ENCODE measurements around the gene RNU6-1. TPM values are rescaled to one million over a fixed set of nuclear protein-coding genes. Genes with fewer than 3 reads are reported as not detected.

Gene RNU6-1
- total RNA-seq: not detected
- not detected for polyA plus RNA-seq
- long read RNA-seq, donor 1: 0 reads
- long read RNA-seq, donor 2: 0 reads
- long read RNA-seq, donor 3: 0 reads
- long read RNA-seq, donor 4: 0 reads

- H3K4me1 ChIP-seq (ENCODE audit: control insufficient read depth, insufficient read depth, low read length): peaks cover 5% of the 10 kb centered on the region
- under 1% methylated on average over 62 of the region's 62 CpGs for whole genome bisulfite sequencing
Measured at GRCh38 chr15:67839929-67840748, at the start of gene RNU6-1. Gene RNU6-1, minus strand, starts transcription at chr15:67840045.

GRCh38 chr15:67887776-67888175 is 47.9 kb upstream of the RNU6-1 start:
- DNase-seq (no peak), ATAC-seq (no peak)
- no peaks in the 10 kb centered on the region for H3K9me3 ChIP-seq (ENCODE audit: control insufficient read depth, low read length)
- WGBS: 77% methylated on average over 2 of the region's 2 CpGs
- no peaks in the 10 kb centered on the region for H3K27me3 ChIP-seq (ENCODE audit: control insufficient read depth, insufficient read depth)
- no peak overlapping the region for H3K4me3 ChIP-seq (ENCODE audit: low read length)
- H3K27ac ChIP-seq (ENCODE audit: low read length): no peak overlapping the region
- H3K4me1 ChIP-seq (ENCODE audit: control insufficient read depth, insufficient read depth, low read length): no peaks in the 10 kb centered on the region
- intact Hi-C loops (cut with DNase I): loop anchor here in 1 of 4 donors (10.0 kb wide), 1 partner anchor 67 kb away; no protein-coding TSS in a partner anchor

More at GRCh38 chr15:67839929-67840748, at the start of gene RNU6-1:
- Histone ChIP-seq H3K4me3 (ENCODE audit: low read length) (peak within 1 kb of the TSS; percentile 87), H3K27ac (ENCODE audit: low read length) (peak within 1 kb of the TSS; percentile 92), H3K27me3 (ENCODE audit: control insufficient read depth, insufficient read depth) (no peaks in the 10 kb centered on the region), H3K9me3 (ENCODE audit: control insufficient read depth, low read length) (no peaks in the 10 kb centered on the region)
- ATAC-seq: peak; percentile 92 to 94
- intact Hi-C loops (cut with DNase I): loop anchor here in 3 of 4 donors (5.0 to 10.0 kb wide), 5 partner anchors 295 to 905 kb away; partner anchors contain the start of genes C15orf61 (in 1 of the 3) and MAP2K5 (in 1 of the 3)
- peak; percentile 95 to 98 (median 98) for DNase-seq

GRCh38 chr15:67885861-67886260 is 46.0 kb upstream of the RNU6-1 start:
- intact Hi-C loops (cut with DNase I): loop anchor here in 1 of 4 donors (10.0 kb wide), 1 partner anchor 69 kb away; no protein-coding TSS in a partner anchor
- no peak for DNase-seq
- ATAC-seq: no peak
- H3K4me1 ChIP-seq (ENCODE audit: control insufficient read depth, insufficient read depth, low read length): no peaks in the 10 kb centered on the region
- no peak overlapping the region for H3K4me3 ChIP-seq (ENCODE audit: low read length)
- no peak overlapping the region for H3K27ac ChIP-seq (ENCODE audit: low read length)
- H3K27me3 ChIP-seq (ENCODE audit: control insufficient read depth, insufficient read depth): no peaks in the 10 kb centered on the region
- no peaks in the 10 kb centered on the region for H3K9me3 ChIP-seq (ENCODE audit: control insufficient read depth, low read length)

GRCh38 chr15:67885175-67885523 is 45.3 kb upstream of the RNU6-1 start:
- peak overlapping the region; percentile 54 for H3K4me3 ChIP-seq (ENCODE audit: low read length)
- ATAC-seq (no peak), DNase-seq (no peak)
- WGBS: 72% methylated on average over 7 of the region's 7 CpGs
- H3K9me3 ChIP-seq (ENCODE audit: control insufficient read depth, low read length): no peaks in the 10 kb centered on the region
- intact Hi-C loops (cut with DNase I): loop anchor here in 1 of 4 donors (10.0 kb wide), 1 partner anchor 70 kb away; no protein-coding TSS in a partner anchor
- H3K27me3 ChIP-seq (ENCODE audit: control insufficient read depth, insufficient read depth): no peaks in the 10 kb centered on the region
- no peaks in the 10 kb centered on the region for H3K4me1 ChIP-seq (ENCODE audit: control insufficient read depth, insufficient read depth, low read length)
- no peak overlapping the region for H3K27ac ChIP-seq (ENCODE audit: low read length)

DNA sequence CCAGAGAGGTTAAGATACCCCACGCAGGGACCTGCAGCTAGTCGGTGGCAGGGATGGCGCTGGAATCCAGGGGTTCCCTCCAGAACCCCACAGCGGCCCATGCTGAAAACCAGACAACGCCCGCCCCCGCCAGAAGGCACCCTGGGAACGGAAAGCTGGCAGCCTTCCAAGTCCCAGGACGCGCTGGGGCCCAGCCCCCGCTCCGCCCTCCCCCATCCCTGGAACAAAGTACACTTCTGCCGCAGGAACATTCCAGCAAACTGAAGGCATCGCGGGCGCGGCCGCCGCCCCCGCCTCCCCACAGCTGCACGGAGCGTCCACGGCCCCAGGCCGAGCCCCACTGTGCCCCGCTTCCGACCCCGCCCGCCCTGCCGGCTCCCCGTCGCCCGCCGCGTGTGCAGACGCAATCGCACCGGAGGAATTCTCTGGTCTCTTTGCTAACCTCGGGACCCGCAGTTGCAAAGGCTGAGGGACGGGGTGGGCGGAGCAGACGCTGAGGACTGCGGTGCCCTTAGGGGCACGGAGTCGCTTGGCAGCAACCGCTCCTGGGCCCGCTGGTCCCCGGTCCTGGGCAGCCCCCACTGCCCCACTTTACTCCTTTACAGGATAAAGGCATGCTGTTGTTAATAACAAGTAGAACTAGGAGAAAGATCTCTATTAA is 44.8 kb upstream of the RNU6-1 start:
- intact Hi-C loops (cut with DNase I): loop anchor here in 1 of 4 donors (10.0 kb wide), 1 partner anchor 70 kb away; no protein-coding TSS in a partner anchor
- H3K27me3 ChIP-seq (ENCODE audit: control insufficient read depth, insufficient read depth): no peaks in the 10 kb centered on the region
- H3K9me3 ChIP-seq (ENCODE audit: control insufficient read depth, low read length): no peaks in the 10 kb centered on the region
- DNase-seq: peak; percentile 86 to 94 (median 93)
- peak overlapping the region; percentile 54 for H3K4me3 ChIP-seq (ENCODE audit: low read length)
- H3K4me1 ChIP-seq (ENCODE audit: control insufficient read depth, insufficient read depth, low read length): no peaks in the 10 kb centered on the region
- peak; percentile 95 to 97 for ATAC-seq
- WGBS: 2% methylated on average over 48 of the region's 48 CpGs
- peak overlapping the region; percentile 38 for H3K27ac ChIP-seq (ENCODE audit: low read length)

DNA sequence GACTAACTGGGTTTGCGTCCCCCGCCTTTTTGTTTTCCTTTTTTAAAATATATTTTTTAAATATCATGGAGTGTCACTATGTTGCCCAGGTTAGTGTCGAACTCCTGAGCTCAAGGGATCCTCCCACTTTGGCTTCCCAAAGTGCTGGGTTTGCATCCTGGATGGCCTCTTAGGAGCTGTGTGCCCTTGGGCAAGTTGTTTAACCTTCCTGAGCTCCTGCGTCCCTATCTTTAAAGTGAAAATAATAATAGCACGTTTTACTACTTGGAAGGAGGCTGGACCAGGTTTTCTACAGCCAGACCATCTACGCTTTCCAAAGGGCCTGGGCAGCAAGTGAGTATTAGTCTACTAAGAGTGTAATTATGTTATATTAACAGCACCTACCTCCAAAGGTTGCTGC is 44.2 kb upstream of the RNU6-1 start:
- no peak for ATAC-seq

GRCh38 chr15:67883234-67883773 is 43.5 kb upstream of the RNU6-1 start:
- Histone ChIP-seq H3K9me3 (ENCODE audit: control insufficient read depth, low read length) (no peaks in the 10 kb centered on the region), H3K27ac (ENCODE audit: low read length) (no peak overlapping the region), H3K4me3 (ENCODE audit: low read length) (no peak overlapping the region), H3K4me1 (ENCODE audit: control insufficient read depth, insufficient read depth, low read length) (peaks cover 2% of the 10 kb centered on the region), H3K27me3 (ENCODE audit: control insufficient read depth, insufficient read depth) (no peaks in the 10 kb centered on the region)
- ATAC-seq (no peak), DNase-seq (peak in 1 of 3 donors; percentile 45)
- 55% methylated on average over 10 of the region's 10 CpGs for WGBS
- intact Hi-C loops (cut with DNase I): loop anchor here in 1 of 4 donors (10.0 kb wide), 1 partner anchor 71 kb away; no protein-coding TSS in a partner anchor

More for the DNA sequence above, 44.2 kb upstream of the RNU6-1 start:
- DNase-seq: no peak
- Histone ChIP-seq H3K9me3 (ENCODE audit: control insufficient read depth, low read length) (no peaks in the 10 kb centered on the region), H3K4me1 (ENCODE audit: control insufficient read depth, insufficient read depth, low read length) (no peaks in the 10 kb centered on the region), H3K27ac (ENCODE audit: low read length) (peak overlapping the region; percentile 38), H3K27me3 (ENCODE audit: control insufficient read depth, insufficient read depth) (no peaks in the 10 kb centered on the region), H3K4me3 (ENCODE audit: low read length) (peak overlapping the region; percentile 54)
- intact Hi-C loops (cut with DNase I): loop anchor here in 1 of 4 donors (10.0 kb wide), 1 partner anchor 71 kb away; no protein-coding TSS in a partner anchor
- WGBS: 70% methylated on average over 6 of the region's 6 CpGs

- Histone ChIP-seq H3K4me1 (ENCODE audit: control insufficient read depth, insufficient read depth, low read length) (peaks cover 2% of the 10 kb centered on the region), H3K27me3 (ENCODE audit: control insufficient read depth, insufficient read depth) (no peaks in the 10 kb centered on the region), H3K4me3 (ENCODE audit: low read length) (no peak overlapping the region), H3K27ac (ENCODE audit: low read length) (no peak overlapping the region), H3K9me3 (ENCODE audit: control insufficient read depth, low read length) (no peaks in the 10 kb centered on the region)
- no peak for DNase-seq
- no peak for ATAC-seq
- WGBS: 73% methylated on average over 8 of the region's 8 CpGs
- intact Hi-C loops (cut with DNase I): loop anchor here in 1 of 4 donors (10.0 kb wide), 1 partner anchor 72 kb away; no protein-coding TSS in a partner anchor
Measured at GRCh38 chr15:67882487-67883233, 42.8 kb upstream of the RNU6-1 start.

GRCh38 chr15:67880651-67881182 is 40.9 kb upstream of the RNU6-1 start:
- DNase-seq: peak in 2 of 3 donors; percentile 52 to 57

More at GRCh38 chr15:67880651-67881182, 40.9 kb upstream of the RNU6-1 start:
- Histone ChIP-seq H3K27me3 (ENCODE audit: control insufficient read depth, insufficient read depth) (no peaks in the 10 kb centered on the region), H3K27ac (ENCODE audit: low read length) (no peak overlapping the region), H3K4me3 (ENCODE audit: low read length) (no peak overlapping the region), H3K9me3 (ENCODE audit: control insufficient read depth, low read length) (no peaks in the 10 kb centered on the region), H3K4me1 (ENCODE audit: control insufficient read depth, insufficient read depth, low read length) (peaks cover 2% of the 10 kb centered on the region)
- intact Hi-C loops (cut with DNase I): loop anchor here in 1 of 4 donors (10.0 kb wide), 1 partner anchor 74 kb away; no protein-coding TSS in a partner anchor
- WGBS: 80% methylated on average over 3 of the region's 3 CpGs
- ATAC-seq: no peak

Data from right cardiac atrium (tissue), 5 donors.